GM12891 (cell line): ENCODE results near the gene KCNK16.

ENCODE experiments used
- PAX5 ChIP-seq: IDR thresholded peaks from 2 replicates; pipeline ENCODE4 v1.6.1; 2011; ENCODE audit warnings: low read length, moderate library complexity, mild to moderate bottlenecking; ENCODE audit not compliant: insufficient read depth, severe bottlenecking
- POLR2A ChIP-seq: IDR thresholded peaks from 2 replicates; pipeline ENCODE4 v1.6.1; 2011; ENCODE audit warnings: low read depth, low read length, control low read depth
- POLR2AphosphoS5 ChIP-seq: IDR thresholded peaks from 2 replicates; pipeline ENCODE4 v1.6.1; 2011; ENCODE audit warnings: low read depth, low read length, control low read depth
- SPI1 ChIP-seq: IDR thresholded peaks from 2 replicates; pipeline ENCODE4 v1.6.1; 2011; ENCODE audit warnings: low read depth, low read length, control low read depth
- TAF1 ChIP-seq: IDR thresholded peaks from 2 replicates; pipeline ENCODE4 v1.6.1; 2011; ENCODE audit warnings: low read depth, low read length, control low read depth

GRCh38 chr6:39341937-39342336, 19.4 kb upstream of the KCNK16 start:
- TF ChIP-seq POLR2AphosphoS5 (no peak), POLR2A (no peak), TAF1 (no peak), PAX5 (no peak), SPI1 (no peak)
